Liver (tissue), 9 donors: Measurements from ENCODE around the gene BAHD1. TPM values are rescaled to one million over a fixed set of nuclear protein-coding genes. Genes with fewer than 3 reads are reported as not detected.

Source experiments
- DNase-seq: peaks from one replicate; pipeline ENCODE4 v3.0.0-alpha.2; 2017; ENCODE audit warnings: low spot score
- H3K27ac ChIP-seq, 2 donors: one replicate each; pipeline ENCODE4 v1.7.0; 2013; ENCODE audit warnings: inconsistent platforms in 2 of 2, low read length in 2 of 2, control low read depth in 1 of 2, low read depth in 1 of 2, mild to moderate bottlenecking in 1 of 2
- H3K27me3 ChIP-seq, 4 donors: one replicate each; pipeline versions ENCODE4 v1.6.1 to v1.7.0; 2013; ENCODE audit warnings: low read length in 3 of 4, inconsistent platforms in 1 of 4, mild to moderate bottlenecking in 1 of 4, moderate library complexity in 1 of 4; ENCODE audit not compliant: control insufficient read depth in 4 of 4, insufficient read depth in 4 of 4
- H3K36me3 ChIP-seq, 4 donors: one replicate each; pipeline versions ENCODE4 v1.6.1 to v1.7.0; 2013; ENCODE audit warnings: low read length in 3 of 4, mild to moderate bottlenecking in 3 of 4, low read depth in 1 of 4, moderate library complexity in 1 of 4; ENCODE audit not compliant: control insufficient read depth in 4 of 4, insufficient read depth in 3 of 4
- H3K4me1 ChIP-seq, 4 donors: one replicate each; pipeline versions ENCODE4 v1.6.1 to v1.7.0; 2013; ENCODE audit warnings: low read length in 3 of 4, mild to moderate bottlenecking in 3 of 4, moderate library complexity in 1 of 4; ENCODE audit not compliant: control insufficient read depth in 4 of 4, insufficient read depth in 4 of 4
- H3K4me3 ChIP-seq, 3 donors: one replicate each; pipeline versions ENCODE4 v1.6.1 to v1.7.0; 2013; ENCODE audit warnings: low read length in 3 of 3, control low read depth in 1 of 3, low read depth in 1 of 3, mild to moderate bottlenecking in 1 of 3
- H3K9ac ChIP-seq, 2 donors: one replicate each; pipeline ENCODE4 v1.7.0; 2013; ENCODE audit warnings: low read length in 2 of 2, mild to moderate bottlenecking in 2 of 2, moderate library complexity in 2 of 2, control low read depth in 1 of 2, low read depth in 1 of 2
- H3K9me3 ChIP-seq, 4 donors: one replicate each; pipeline versions ENCODE4 v1.6.1 to v1.7.0; 2013; ENCODE audit warnings: low read length in 3 of 4; ENCODE audit not compliant: control insufficient read depth in 4 of 4
- CTCF ChIP-seq: fragments of 150-350 bp; IDR thresholded peaks from 2 replicates; pipeline ENCODE4 v1.5.1; 2017; ENCODE audit warnings: improper control_type of control experiment, low read depth, low read length; ENCODE audit not compliant: missing input control
- EGR1 ChIP-seq, 2 donors: IDR thresholded peaks; 2 replicates each; pipeline ENCODE4 v1.6.1; 2016 to 2018; ENCODE audit warnings: antibody characterized with exemption in 2 of 2, low read depth in 2 of 2
- FOXA1 ChIP-seq: IDR thresholded peaks from 2 replicates; pipeline ENCODE4 v1.6.1; 2016; ENCODE audit warnings: antibody characterized with exemption
- GABPA ChIP-seq, 2 donors: IDR thresholded peaks in 1 of 2; conservative IDR thresholded peaks in 1 of 2; 2 replicates each; pipeline ENCODE4 v1.6.1; 2016; ENCODE audit warnings: antibody characterized with exemption in 2 of 2, mild to moderate bottlenecking in 1 of 2, moderate library complexity in 1 of 2
- HNF4G ChIP-seq: IDR thresholded peaks from 2 replicates; pipeline ENCODE4 v1.6.1; 2016; ENCODE audit warnings: antibody characterized with exemption
- JUND ChIP-seq, 2 donors: IDR thresholded peaks; 2 replicates each; pipeline ENCODE4 v1.6.1; 2016; ENCODE audit warnings: antibody characterized with exemption in 2 of 2
- NR2F2 ChIP-seq: IDR thresholded peaks from 2 replicates; pipeline ENCODE4 v1.6.1; 2016; ENCODE audit warnings: antibody characterized with exemption
- REST ChIP-seq: IDR thresholded peaks from 2 replicates; pipeline ENCODE4 v1.6.1; 2016; ENCODE audit warnings: antibody characterized with exemption, mild to moderate bottlenecking
- RXRA ChIP-seq, 2 donors: IDR thresholded peaks; 2 replicates each; pipeline ENCODE4 v1.6.1; 2017 to 2018; ENCODE audit warnings: antibody characterized with exemption in 2 of 2, mild to moderate bottlenecking in 1 of 2
- TAF1 ChIP-seq: conservative IDR thresholded peaks from 2 replicates; pipeline ENCODE4 v1.6.1; 2016; ENCODE audit warnings: antibody characterized with exemption, mild to moderate bottlenecking
- YY1 ChIP-seq: IDR thresholded peaks from 2 replicates; pipeline ENCODE4 v1.6.1; 2016; ENCODE audit warnings: antibody characterized with exemption, mild to moderate bottlenecking
- WGBS: extraction: QIAGEN DNeasy Blood & Tissue Kit; methylation state at CpG from one replicate; pipeline ENCODE4 v1.1.7; 2013; 5-methylcytosine and 5-hydroxymethylcytosine counted together
- polyA plus RNA-seq, 2 donors: library from polyadenylated mRNA; stranded (reverse) in 1 of 2; unstranded in 1 of 2; fragments of 200-250 nt in 1 of 2; fragments of >200 nt in 1 of 2; fragmentation: Nextera tagmentation in 1 of 2; extraction: Ambion mirVana in 1 of 2; gene quantifications; one replicate each; pipeline versions ENCODE4 v1.2.1 to v1.2.3, GENCODE V29; 2013 to 2015
- total RNA-seq, 2 donors: library from RNA; depleted of rRNA; stranded (reverse); fragments of >200 nt; gene quantifications; one replicate each; pipeline ENCODE4 v1.2.3, GENCODE V29; 2014
- donor health status: healthy.
- donor health status: healthy.
- donor health status: healthy.
- donor health status: healthy.
- donor health status: healthy.

BAHD1 gene
- total and polyA plus RNA-seq, 4 donors = 1.8 to 8.7 (median 6.6) TPM

GRCh38 chr15:40413036-40413435 is 27.7 kb upstream of the BAHD1 start:
- Histone ChIP-seq H3K9me3 (no peaks in the 10 kb centered on the region), H3K27ac (peak overlapping the region; percentile 61 to 72), H3K4me1 (peaks cover 9 to 25% (median 20%) of the 10 kb centered on the region in 4 donors), H3K9ac (no peak overlapping the region), H3K27me3 (no peaks in the 10 kb centered on the region), H3K36me3 (peaks cover 18 to 60% (median 40%) of the 10 kb centered on the region in 4 donors), H3K4me3 (peak overlapping the region in 2 of 3 donors; percentile 9 to 27)
- DNase-seq = no peak
- 87% methylated on average over 9 of the region's 9 CpGs for WGBS
- TF ChIP-seq REST (peak; percentile 94), CTCF (no peak)

- H3K9ac ChIP-seq = no peak overlapping the region
- no peak overlapping the region for H3K4me3 ChIP-seq
- peaks cover 13 to 62% (median 40%) of the 10 kb centered on the region in 4 donors for H3K36me3 ChIP-seq
- H3K9me3 ChIP-seq = no peaks in the 10 kb centered on the region
- TF ChIP-seq RXRA (IDR thresholded peaks at IDR 0.05) = no peak
- TF ChIP-seq GABPA (IDR thresholded peaks at IDR 0.05 in 1 of 2, conservative IDR thresholded peaks at IDR 0.05 in 1 of 2) = no peak
- TF ChIP-seq NR2F2 = no peak
- no peak for TF ChIP-seq FOXA1
- TF ChIP-seq HNF4G = no peak
- TF ChIP-seq EGR1 (IDR thresholded peaks at IDR 0.05; ENCODE audit: low read depth in 2 of 2) = no peak
- no peak for TF ChIP-seq CTCF
- no peak for TF ChIP-seq REST
- TF ChIP-seq TAF1 = no peak
- no peak for TF ChIP-seq JUND (IDR thresholded peaks at IDR 0.05)
- TF ChIP-seq YY1 = no peak
- WGBS = 95% methylated on average over 7 of the region's 7 CpGs
- H3K4me1 ChIP-seq = peaks cover 9 to 25% (median 20%) of the 10 kb centered on the region in 4 donors
- no peaks in the 10 kb centered on the region for H3K27me3 ChIP-seq
- no peak for DNase-seq
- H3K27ac ChIP-seq = no peak overlapping the region
Measured at GRCh38 chr15:40414816-40415215, 25.9 kb upstream of the BAHD1 start.
